ENCODE data around the gene RECK.

DNA sequence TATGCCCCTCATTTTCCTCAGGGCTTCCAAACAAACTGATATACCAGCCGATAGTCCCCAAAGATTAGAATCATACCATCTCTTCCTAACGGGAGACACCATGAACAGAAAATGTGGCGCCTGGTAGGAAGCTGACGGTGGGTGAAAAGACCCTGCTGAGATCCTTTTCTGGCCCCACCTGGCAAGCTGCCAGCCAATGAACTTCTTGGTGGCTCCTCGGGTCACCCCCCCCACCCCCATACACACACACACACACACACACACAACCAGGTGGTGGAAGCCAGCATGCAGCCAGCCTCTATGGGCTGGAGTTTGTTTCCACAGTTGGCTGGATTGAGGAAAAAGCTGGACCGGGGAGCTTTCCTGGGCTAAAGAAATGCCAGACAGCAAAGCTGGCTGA lies 127.7 kb downstream of the RECK start:
- TF ChIP-seq EZH2phosphoT487 (IDR thresholded peaks at IDR 0.05; ENCODE audit: borderline replicate concordance, low read length), result no peak
- no peak for TF ChIP-seq EZH2 (IDR thresholded peaks at IDR 0.05; ENCODE audit: low read length, unreplicated experiment)
- TF ChIP-seq, protein P1, sequence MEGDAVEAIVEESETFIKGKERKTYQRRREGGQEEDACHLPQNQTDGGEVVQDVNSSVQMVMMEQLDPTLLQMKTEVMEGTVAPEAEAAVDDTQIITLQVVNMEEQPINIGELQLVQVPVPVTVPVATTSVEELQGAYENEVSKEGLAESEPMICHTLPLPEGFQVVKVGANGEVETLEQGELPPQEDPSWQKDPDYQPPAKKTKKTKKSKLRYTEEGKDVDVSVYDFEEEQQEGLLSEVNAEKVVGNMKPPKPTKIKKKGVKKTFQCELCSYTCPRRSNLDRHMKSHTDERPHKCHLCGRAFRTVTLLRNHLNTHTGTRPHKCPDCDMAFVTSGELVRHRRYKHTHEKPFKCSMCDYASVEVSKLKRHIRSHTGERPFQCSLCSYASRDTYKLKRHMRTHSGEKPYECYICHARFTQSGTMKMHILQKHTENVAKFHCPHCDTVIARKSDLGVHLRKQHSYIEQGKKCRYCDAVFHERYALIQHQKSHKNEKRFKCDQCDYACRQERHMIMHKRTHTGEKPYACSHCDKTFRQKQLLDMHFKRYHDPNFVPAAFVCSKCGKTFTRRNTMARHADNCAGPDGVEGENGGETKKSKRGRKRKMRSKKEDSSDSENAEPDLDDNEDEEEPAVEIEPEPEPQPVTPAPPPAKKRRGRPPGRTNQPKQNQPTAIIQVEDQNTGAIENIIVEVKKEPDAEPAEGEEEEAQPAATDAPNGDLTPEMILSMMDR (conservative IDR thresholded peaks at IDR 0.05; ENCODE audit: low read depth, low read length), result no peak

All from PC-3 (cell line).